Omental fat pad (tissue), 4 donors: ENCODE measurements around the gene PALB2. TPM values are rescaled to one million over a fixed set of nuclear protein-coding genes. Genes with fewer than 3 reads are reported as not detected.
A peak's percentile ranks its signal among the peaks of the same experiment; 100 is the strongest.

ENCODE experiments used
- ATAC-seq: fragments of 150-250 bp; one replicate; pipeline ENCODE4 v1.9.1; 2016; ENCODE audit warnings: mild to moderate bottlenecking, moderate library complexity; ENCODE audit not compliant: low FRiP score
- DNase-seq: peaks from one replicate; pipeline ENCODE4 v3.0.0-alpha.2; 2019; ENCODE audit warnings: low spot score
- CTCF ChIP-seq, 3 donors: fragments of 450-650 bp; IDR thresholded peaks; one replicate each; pipeline ENCODE4 v1.5.1; 2016 to 2017; ENCODE audit warnings: antibody characterized with exemption in 3 of 3, mild to moderate bottlenecking in 3 of 3, moderate library complexity in 2 of 3
- total RNA-seq, 4 donors: library from RNA; depleted of rRNA; stranded (reverse); fragments of >200 nt; gene quantifications; one replicate each; pipeline ENCODE4 v1.1.0, GENCODE V29; 2016

The PALB2 gene
- total RNA-seq, 4 donors from 2014 or later = 6.3 to 13.8 (median 11.9) TPM

- TF ChIP-seq CTCF (IDR thresholded peaks at IDR 0.05) = no peak
- no peak for ATAC-seq
- DNase-seq = no peak
Observed at GRCh38 chr16:23679274-23679985, 38.3 kb upstream of the PALB2 start.

GRCh38 chr16:23678430-23679273, 37.5 kb upstream of the PALB2 start, which contains the start of gene PLK1:
Gene PLK1 (plus strand): TSS chr16:23678889. CDS start chr16:23678933, 44 bp downstream.
- ATAC-seq (peak; percentile 86), DNase-seq (peak; percentile 59)
- TF ChIP-seq CTCF (IDR thresholded peaks at IDR 0.05) = no peak

- ATAC-seq = no peak
- TF ChIP-seq CTCF (IDR thresholded peaks at IDR 0.05) = no peak
Observed at GRCh38 chr16:23676924-23677480, 35.9 kb upstream of the PALB2 start.

GRCh38 chr16:23673971-23674614, 33.0 kb upstream of the PALB2 start:
- no peak for DNase-seq
- no peak for TF ChIP-seq CTCF (IDR thresholded peaks at IDR 0.05)
- ATAC-seq = no peak

More at GRCh38 chr16:23676924-23677480, 35.9 kb upstream of the PALB2 start:
- DNase-seq = no peak

GRCh38 chr16:23670137-23670776, 29.1 kb upstream of the PALB2 start:
- TF ChIP-seq CTCF (IDR thresholded peaks at IDR 0.05) = no peak
- ATAC-seq (no peak), DNase-seq (no peak)

GRCh38 chr16:23668873-23669272, 27.8 kb upstream of the PALB2 start:
- DNase-seq (no peak), ATAC-seq (no peak)
- TF ChIP-seq CTCF (IDR thresholded peaks at IDR 0.05) = no peak
